Activated CD4-positive, alpha-beta memory T cell treated with anti-CD3 and anti-CD28 coated beads, Interleukin-2, amount 10 ng/mL, durations not matched to agents 7 days and 5 days (primary cell): Measurements from ENCODE around the gene ZNF17. TPM values are rescaled to one million over a fixed set of nuclear protein-coding genes. Genes with fewer than 3 reads are reported as not detected.

ENCODE experiments used
- CTCF ChIA-PET: fragments of 350-600 bp; sonication (Branson Sonifier 250); formaldehyde crosslinking; loops from one replicate; lab custom pipeline; 2021; ENCODE audit warnings: antibody characterized with exemption, inconsistent platforms; lab: Charles Lee
- POLR2A ChIA-PET: fragments of 350-600 bp; sonication (Branson Sonifier 250); formaldehyde crosslinking; loops from one replicate; lab custom pipeline; 2021; ENCODE audit warnings: antibody characterized with exemption; lab: Charles Lee
- DNase-seq: peaks from one replicate; pipeline ENCODE4 v3.0.0-alpha.2; 2020
- H3K27ac Mint-ChIP-seq: one replicate; pipeline ENCODE4 v1.8.0; 2021; ENCODE audit warnings: mild to moderate bottlenecking, mixed read lengths
- H3K27me3 Mint-ChIP-seq: one replicate; pipeline ENCODE4 v1.8.0; 2021; ENCODE audit warnings: mixed read lengths
- H3K36me3 Mint-ChIP-seq: one replicate; pipeline ENCODE4 v1.8.0; 2021; ENCODE audit warnings: low read depth, mixed read lengths
- H3K4me1 Mint-ChIP-seq: one replicate; pipeline ENCODE4 v1.8.0; 2021; ENCODE audit warnings: mixed read lengths
- H3K4me3 Mint-ChIP-seq: one replicate; pipeline ENCODE4 v1.8.0; 2021; ENCODE audit warnings: mild to moderate bottlenecking, mixed read lengths
- H3K9me3 Mint-ChIP-seq: one replicate; pipeline ENCODE4 v1.8.0; 2021; ENCODE audit warnings: mixed read lengths
- total RNA-seq, 2 experiments: library from RNA; stranded (reverse); gene quantifications; one replicate each; pipeline ENCODE4 v1.2.3, GENCODE V29; 2021

The ZNF17 gene
- total RNA-seq, 2 experiments from 2014 or later = 9.1 to 12.6 TPM

DNA sequence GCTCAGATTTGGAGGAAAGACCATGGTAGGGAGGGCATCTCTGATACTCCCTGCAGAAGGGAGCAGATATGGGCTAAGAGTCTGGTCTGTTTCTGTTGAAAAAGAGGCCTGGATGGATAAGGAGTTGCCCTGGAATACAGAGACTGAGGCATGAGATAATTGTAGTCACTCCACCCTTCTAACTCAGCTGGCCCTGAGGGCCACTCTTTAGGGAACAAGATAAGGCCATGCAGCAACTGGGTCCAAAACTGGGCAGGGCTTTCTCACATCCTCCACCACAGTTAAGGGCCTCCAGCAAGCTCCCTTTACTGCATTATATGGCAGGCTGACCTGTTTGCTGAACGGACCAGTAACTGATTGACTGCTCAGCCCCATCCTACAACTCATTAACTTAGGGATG lies 25.5 kb downstream of the ZNF17 start:
- peaks cover 24% of the 10 kb centered on the region for H3K4me1 Mint-ChIP-seq
- H3K27me3 Mint-ChIP-seq = no peaks in the 10 kb centered on the region
- H3K9me3 Mint-ChIP-seq = peaks cover 38% of the 10 kb centered on the region
- H3K36me3 Mint-ChIP-seq = peaks cover 52% of the 10 kb centered on the region
- no peak overlapping the region for H3K27ac Mint-ChIP-seq
- no peak for DNase-seq
- ChIA-PET POLR2A (interaction anchor here (1.5 kb wide), 1 partner anchor 47 kb away, joined by 4 read pairs; the partner anchor contains the start of gene ZNF548), CTCF (no interaction called here)
- H3K4me3 Mint-ChIP-seq = peak overlapping the region; percentile 90

DNA sequence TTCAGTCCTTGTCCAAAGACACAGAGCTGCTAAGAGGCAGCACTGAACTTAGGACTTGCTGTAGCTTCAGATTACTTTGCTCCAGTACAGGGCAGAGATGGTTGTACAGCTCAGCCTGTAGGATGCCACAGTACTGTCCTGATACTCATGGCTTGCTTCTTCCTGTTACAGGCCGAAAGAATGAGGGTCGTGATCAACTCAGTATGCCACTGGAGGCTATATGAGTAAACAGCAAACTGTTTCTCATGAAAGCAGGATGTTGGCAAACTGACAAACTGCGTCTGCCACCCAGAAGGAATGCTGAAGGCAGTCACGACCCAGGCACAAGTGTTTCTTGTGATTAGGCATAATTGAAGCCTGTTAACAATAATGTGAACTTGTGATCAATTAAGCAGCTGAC lies 27.0 kb downstream of the ZNF17 start:
- H3K27ac Mint-ChIP-seq = no peak overlapping the region
- H3K27me3 Mint-ChIP-seq = no peaks in the 10 kb centered on the region
- H3K4me3 Mint-ChIP-seq = no peak overlapping the region
- peaks cover 68% of the 10 kb centered on the region for H3K36me3 Mint-ChIP-seq
- H3K4me1 Mint-ChIP-seq = peaks cover 24% of the 10 kb centered on the region
- ChIA-PET POLR2A (no interaction called here), CTCF (interaction anchor here (0.9 kb wide), 1 partner anchor 10 kb away, joined by 3 read pairs; no protein-coding TSS in a partner anchor)
- DNase-seq = no peak
- peaks cover 46% of the 10 kb centered on the region for H3K9me3 Mint-ChIP-seq

DNA sequence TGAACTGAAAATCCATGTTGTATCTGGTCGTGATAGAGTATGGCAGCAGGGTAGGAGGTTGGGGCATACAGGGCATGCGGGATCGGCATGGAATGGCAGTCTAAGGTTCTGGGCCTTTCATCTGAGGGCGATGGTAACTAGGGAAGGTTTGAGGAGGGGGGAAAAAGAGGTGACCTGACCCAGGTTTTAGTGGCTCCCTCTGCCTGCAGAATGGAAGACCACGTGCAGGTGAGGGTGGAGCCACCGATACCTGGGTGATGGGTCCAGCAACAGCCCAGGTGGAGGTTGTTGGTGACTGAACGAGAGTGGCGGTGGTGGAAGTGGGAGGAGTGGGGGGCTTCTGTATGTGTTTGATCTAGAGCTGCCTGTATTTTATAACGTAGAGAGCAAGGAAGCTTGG lies 28.0 kb downstream of the ZNF17 start:
- H3K27me3 Mint-ChIP-seq = no peaks in the 10 kb centered on the region
- H3K36me3 Mint-ChIP-seq = peaks cover 73% of the 10 kb centered on the region
- H3K4me3 Mint-ChIP-seq = no peak overlapping the region
- no peak for DNase-seq
- CTCF ChIA-PET = no interaction called here
- H3K9me3 Mint-ChIP-seq = peaks cover 52% of the 10 kb centered on the region
- no peak overlapping the region for H3K27ac Mint-ChIP-seq
- H3K4me1 Mint-ChIP-seq = peaks cover 24% of the 10 kb centered on the region
- POLR2A ChIA-PET = no interaction called here

DNA sequence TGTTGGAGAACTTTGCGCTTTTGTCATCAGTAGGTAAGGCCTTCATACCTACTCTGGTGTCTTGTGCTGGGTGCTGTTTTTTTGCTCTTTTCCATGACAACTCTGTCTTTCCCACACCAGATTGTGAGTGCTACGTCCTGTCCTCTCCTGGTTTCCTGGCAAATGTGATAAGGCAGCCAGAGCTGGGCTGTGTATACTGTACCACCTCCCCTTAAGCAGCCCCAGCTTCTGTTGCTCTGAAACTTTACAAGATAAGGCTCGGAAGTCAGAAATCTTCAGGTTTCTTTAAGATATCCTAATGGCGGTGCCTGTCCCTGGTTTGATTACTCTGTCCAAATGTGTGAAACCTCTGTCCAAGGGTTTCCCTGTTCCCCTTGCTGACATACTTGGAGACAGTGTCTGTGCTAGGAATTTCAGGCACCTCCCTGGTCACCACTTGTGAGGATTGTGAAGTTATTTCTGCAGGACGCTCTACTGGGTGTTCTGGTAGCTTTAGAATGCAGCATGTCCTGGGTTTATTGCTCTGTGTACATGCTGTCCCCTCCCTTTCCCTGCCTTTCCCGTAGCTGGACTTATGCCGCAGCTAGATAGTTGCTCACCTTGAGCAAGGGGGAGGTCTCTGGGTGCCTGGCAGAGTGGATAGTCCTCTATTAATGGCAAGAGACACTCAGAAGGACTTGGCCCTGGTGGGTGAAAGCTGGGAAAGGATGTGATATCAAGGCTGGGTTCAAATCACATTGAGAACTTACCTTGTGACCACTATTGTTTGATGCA lies 31.2 kb downstream of the ZNF17 start:
- H3K9me3 Mint-ChIP-seq = peaks cover 67% of the 10 kb centered on the region
- no peaks in the 10 kb centered on the region for H3K4me1 Mint-ChIP-seq
- H3K4me3 Mint-ChIP-seq = no peak overlapping the region
- no peaks in the 10 kb centered on the region for H3K27me3 Mint-ChIP-seq
- ChIA-PET CTCF (no interaction called here), POLR2A (no interaction called here)
- no peak for DNase-seq
- H3K27ac Mint-ChIP-seq = no peak overlapping the region
- peaks cover 78% of the 10 kb centered on the region for H3K36me3 Mint-ChIP-seq

DNA sequence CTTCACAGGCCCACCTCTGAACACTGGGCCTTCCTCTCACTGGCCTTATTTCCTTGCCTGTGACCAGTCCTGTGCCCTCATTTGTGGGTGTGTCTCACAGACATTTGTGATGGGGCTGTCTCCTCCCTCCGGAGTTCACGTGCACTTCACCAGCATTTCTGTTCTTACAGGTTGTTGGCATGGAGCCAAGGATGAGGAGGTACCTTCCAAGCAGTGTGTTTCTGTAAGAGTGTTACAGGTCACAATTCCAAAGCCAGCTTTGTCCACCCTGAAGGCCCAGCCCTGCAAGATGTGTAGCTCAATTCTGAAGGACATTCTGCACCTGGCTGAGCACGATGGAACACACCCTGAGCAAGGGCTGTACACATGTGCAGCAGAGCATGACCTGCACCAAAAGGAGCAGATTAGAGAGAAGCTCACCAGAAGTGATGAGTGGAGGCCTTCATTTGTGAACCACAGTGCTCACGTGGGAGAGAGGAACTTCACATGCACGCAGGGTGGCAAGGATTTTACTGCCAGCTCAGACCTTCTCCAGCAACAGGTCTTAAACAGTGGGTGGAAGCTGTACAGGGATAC lies 32.2 kb downstream of the ZNF17 start:
- peaks cover 71% of the 10 kb centered on the region for H3K9me3 Mint-ChIP-seq
- H3K4me3 Mint-ChIP-seq = no peak overlapping the region
- CTCF ChIA-PET = no interaction called here
- no peak overlapping the region for H3K27ac Mint-ChIP-seq
- H3K36me3 Mint-ChIP-seq = peaks cover 74% of the 10 kb centered on the region
- DNase-seq = no peak
- no peaks in the 10 kb centered on the region for H3K4me1 Mint-ChIP-seq
- H3K27me3 Mint-ChIP-seq = no peaks in the 10 kb centered on the region
- POLR2A ChIA-PET = no interaction called here

DNA sequence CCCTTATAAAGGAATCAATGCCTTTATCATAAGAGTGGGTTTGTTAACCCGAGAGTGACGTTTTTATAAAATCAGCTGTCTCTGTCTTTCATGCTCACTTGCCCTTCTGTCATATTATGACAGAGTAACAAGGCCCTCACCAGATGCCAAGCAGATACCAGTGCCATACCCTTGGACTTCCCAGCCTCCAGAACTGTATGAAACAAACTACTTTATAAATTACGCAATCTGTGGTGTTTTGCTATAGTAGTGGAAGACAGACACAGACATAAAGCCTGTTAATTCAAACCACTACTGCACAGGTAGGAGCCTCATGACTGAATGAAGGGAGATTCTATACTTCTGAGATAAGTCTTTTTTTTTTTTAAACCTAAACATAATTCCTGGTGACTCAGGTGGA lies 41.3 kb downstream of the ZNF17 start:
- Mint-ChIP-seq H3K36me3 (peaks cover 30% of the 10 kb centered on the region), H3K9me3 (peaks cover 56% of the 10 kb centered on the region), H3K4me1 (no peaks in the 10 kb centered on the region), H3K4me3 (no peak overlapping the region), H3K27ac (no peak overlapping the region), H3K27me3 (no peaks in the 10 kb centered on the region)
- DNase-seq = no peak
- ChIA-PET POLR2A (interaction anchor here (0.6 kb wide), 1 partner anchor 32 kb away, joined by 3 read pairs; no protein-coding TSS in a partner anchor), CTCF (no interaction called here)

DNA sequence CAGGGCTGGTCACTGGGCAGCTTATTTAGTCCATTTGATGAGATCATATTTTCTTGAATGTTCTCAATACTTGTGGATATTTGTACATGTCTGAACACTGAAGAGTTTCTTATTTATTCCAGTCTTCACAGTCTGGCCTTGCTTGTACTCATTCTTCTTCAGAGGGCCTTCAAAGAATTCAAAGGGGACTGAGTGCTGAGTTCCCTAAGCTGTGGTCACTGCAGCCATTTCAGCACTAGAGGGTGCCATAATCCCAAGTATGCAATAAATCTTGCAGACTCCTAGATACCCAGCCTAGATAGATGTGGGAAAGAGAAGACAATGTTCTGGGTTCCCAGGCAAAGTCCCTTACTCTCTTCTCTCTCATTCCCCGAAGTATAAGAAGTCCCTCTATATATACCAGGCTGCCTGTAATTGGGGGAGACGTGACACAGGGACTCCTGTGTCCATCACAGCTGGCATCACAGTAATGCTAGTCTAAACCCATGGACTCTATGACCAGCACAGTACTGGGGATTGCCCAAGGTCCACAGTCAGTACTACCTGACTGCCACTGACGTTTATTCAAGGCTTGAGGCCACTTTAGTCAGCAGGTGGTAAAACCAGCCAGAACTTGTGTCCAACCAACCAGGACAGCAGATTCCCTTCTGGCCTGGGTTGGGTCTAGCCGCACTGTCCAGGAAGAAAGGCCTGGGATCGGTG lies 54.9 kb downstream of the ZNF17 start:
- peak; percentile 32 for DNase-seq
- H3K27me3 Mint-ChIP-seq = no peaks in the 10 kb centered on the region
- no peak overlapping the region for H3K27ac Mint-ChIP-seq
- no peaks in the 10 kb centered on the region for H3K4me1 Mint-ChIP-seq
- peaks cover 21% of the 10 kb centered on the region for H3K36me3 Mint-ChIP-seq
- H3K9me3 Mint-ChIP-seq = peaks cover 46% of the 10 kb centered on the region
- ChIA-PET CTCF (interaction anchor here (0.6 to 1.0 kb wide), 4 partner anchors 100 to 1048 kb away, joined by 3 read pairs; no protein-coding TSS in a partner anchor), POLR2A (no interaction called here)
- H3K4me3 Mint-ChIP-seq = no peak overlapping the region

DNA sequence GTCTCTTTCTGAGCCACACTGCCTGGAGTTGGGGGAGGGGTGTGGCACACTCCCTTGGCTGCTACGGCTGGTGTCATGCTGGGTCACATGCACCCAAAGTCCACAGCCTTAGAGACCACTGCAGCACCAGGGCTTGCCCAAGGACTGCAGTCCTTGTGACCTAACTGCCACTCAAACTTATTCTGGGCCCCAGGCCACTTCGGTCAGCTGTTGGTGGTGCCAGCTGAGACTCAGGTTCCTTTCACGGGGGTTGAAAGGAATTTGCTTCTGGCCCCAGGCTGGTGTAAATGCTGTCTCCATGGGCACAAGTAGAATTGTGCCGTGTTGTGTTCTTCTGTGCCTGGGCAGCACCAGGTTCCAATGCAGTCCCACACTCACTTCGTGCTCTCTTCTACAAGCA lies 55.5 kb downstream of the ZNF17 start:
- no peak overlapping the region for H3K27ac Mint-ChIP-seq
- H3K4me3 Mint-ChIP-seq = no peak overlapping the region
- no peak for DNase-seq
- POLR2A ChIA-PET = no interaction called here
- no peaks in the 10 kb centered on the region for H3K27me3 Mint-ChIP-seq
- H3K4me1 Mint-ChIP-seq = no peaks in the 10 kb centered on the region
- peaks cover 46% of the 10 kb centered on the region for H3K9me3 Mint-ChIP-seq
- H3K36me3 Mint-ChIP-seq = peaks cover 27% of the 10 kb centered on the region
- CTCF ChIA-PET = interaction anchor here (0.7 kb wide), 1 partner anchor 141 kb away, joined by 3 read pairs; no protein-coding TSS in a partner anchor

Other genes with a start within 250 kb of the ZNF17 start
- gene DUXA, start 243.7 kb upstream of the ZNF17 start, total RNA-seq = not detected
- gene ZNF264, start 219.7 kb upstream of the ZNF17 start, total RNA-seq = 10 to 100 TPM; 39.4 to 41.3 TPM
- gene AURKC, start 180.1 kb upstream of the ZNF17 start, total RNA-seq = 1 to 10 TPM in 1 of 2 experiments, under 1 TPM in 1; 0.63 to 1.7 TPM
- gene ZNF805, start 170.5 kb upstream of the ZNF17 start, total RNA-seq = 10 to 100 TPM in 1 of 2 experiments, 1 to 10 TPM in 1; 9.8 to 10.0 TPM
- gene ZNF460, start 130.7 kb upstream of the ZNF17 start, total RNA-seq = 10 to 100 TPM; 40.0 to 42.0 TPM
- gene ZNF543, start 90.7 kb upstream of the ZNF17 start, total RNA-seq = 1 to 10 TPM; 7.7 to 8.2 TPM
- 1 to 10 TPM; 7.9 to 9.1 TPM for gene ZNF304, start 59.9 kb upstream of the ZNF17 start, total RNA-seq
- gene TRAPPC2B, start 47.6 kb upstream of the ZNF17 start, total RNA-seq = 10 to 100 TPM; 10.5 to 10.9 TPM
- gene ZNF547, start 47.6 kb upstream of the ZNF17 start, total RNA-seq = 1 to 10 TPM; 3.8 to 4.8 TPM
- 10 to 100 TPM; 26.9 to 32.6 TPM for gene ZNF548, start 21.3 kb upstream of the ZNF17 start, total RNA-seq
- 1 to 10 TPM; 7.8 to 9.5 TPM for gene ZNF749, start 24.2 kb downstream of the ZNF17 start, total RNA-seq
- gene VN1R1, start 46.0 kb downstream of the ZNF17 start, total RNA-seq = under 1 TPM; 0.15 to 0.35 TPM
- 1 to 10 TPM; 7.2 to 8.8 TPM for gene ZNF772, start 66.4 kb downstream of the ZNF17 start, total RNA-seq
- 10 to 100 TPM in 1 of 2 experiments, 1 to 10 TPM in 1; 9.8 to 12.0 TPM for gene ZNF419, start 76.6 kb downstream of the ZNF17 start, total RNA-seq
- 10 to 100 TPM in 1 of 2 experiments, 1 to 10 TPM in 1; 8.6 to 11.4 TPM for gene ZNF773, start 88.8 kb downstream of the ZNF17 start, total RNA-seq
- 1 to 10 TPM; 5.7 to 6.0 TPM for gene ZNF549, start 116.2 kb downstream of the ZNF17 start, total RNA-seq
- gene ZNF550, start 148.7 kb downstream of the ZNF17 start, total RNA-seq = 10 to 100 TPM; 11.8 to 12.5 TPM
- gene ZNF416, start 167.8 kb downstream of the ZNF17 start, total RNA-seq = 1 to 10 TPM; 5.4 to 6.7 TPM
- gene ZIK1, start 173.0 kb downstream of the ZNF17 start, total RNA-seq = 1 to 10 TPM; 5.7 to 6.1 TPM
- gene ZNF530, start 188.7 kb downstream of the ZNF17 start, total RNA-seq = 1 to 10 TPM; 7.4 to 8.3 TPM
- 10 to 100 TPM; 14.7 to 16.7 TPM for gene ZNF134, start 203.1 kb downstream of the ZNF17 start, total RNA-seq
- 10 to 100 TPM; 17.8 to 20.4 TPM for gene ZNF211, start 222.0 kb downstream of the ZNF17 start, total RNA-seq